Mucosa of stomach (tissue), 1 donor: ENCODE results near the gene CTPS2.
"Not testable (repeated sequence)": the region's sequence is repeated elsewhere in the genome, so short reads cannot be mapped to it uniquely, and the experiment has no call there.

Experiments
- H3K27me3 ChIP-seq: one replicate; pipeline ENCODE4 v1.7.0; 2013; ENCODE audit warnings: mild to moderate bottlenecking, low read length; ENCODE audit not compliant: control insufficient read depth, insufficient read depth
- H3K36me3 ChIP-seq: one replicate; pipeline ENCODE4 v1.7.0; 2013; ENCODE audit warnings: low read length; ENCODE audit not compliant: control insufficient read depth, insufficient read depth
- H3K4me1 ChIP-seq: one replicate; pipeline ENCODE4 v1.7.0; 2013; ENCODE audit warnings: mild to moderate bottlenecking, low read length; ENCODE audit not compliant: control insufficient read depth, insufficient read depth
- H3K4me3 ChIP-seq: one replicate; pipeline ENCODE4 v1.7.0; 2013; ENCODE audit warnings: low read length
- H3K9ac ChIP-seq: one replicate; pipeline ENCODE4 v1.7.0; 2013; ENCODE audit warnings: mild to moderate bottlenecking, low read length, moderate library complexity
- H3K9me3 ChIP-seq: one replicate; pipeline ENCODE4 v1.7.0; 2013; ENCODE audit warnings: mild to moderate bottlenecking, low read length, moderate library complexity; ENCODE audit not compliant: control insufficient read depth
- donor health status: Pancreatic carcinoma.

The CTPS2 gene, protein sequence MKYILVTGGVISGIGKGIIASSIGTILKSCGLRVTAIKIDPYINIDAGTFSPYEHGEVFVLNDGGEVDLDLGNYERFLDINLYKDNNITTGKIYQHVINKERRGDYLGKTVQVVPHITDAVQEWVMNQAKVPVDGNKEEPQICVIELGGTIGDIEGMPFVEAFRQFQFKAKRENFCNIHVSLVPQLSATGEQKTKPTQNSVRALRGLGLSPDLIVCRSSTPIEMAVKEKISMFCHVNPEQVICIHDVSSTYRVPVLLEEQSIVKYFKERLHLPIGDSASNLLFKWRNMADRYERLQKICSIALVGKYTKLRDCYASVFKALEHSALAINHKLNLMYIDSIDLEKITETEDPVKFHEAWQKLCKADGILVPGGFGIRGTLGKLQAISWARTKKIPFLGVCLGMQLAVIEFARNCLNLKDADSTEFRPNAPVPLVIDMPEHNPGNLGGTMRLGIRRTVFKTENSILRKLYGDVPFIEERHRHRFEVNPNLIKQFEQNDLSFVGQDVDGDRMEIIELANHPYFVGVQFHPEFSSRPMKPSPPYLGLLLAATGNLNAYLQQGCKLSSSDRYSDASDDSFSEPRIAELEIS

DNA sequence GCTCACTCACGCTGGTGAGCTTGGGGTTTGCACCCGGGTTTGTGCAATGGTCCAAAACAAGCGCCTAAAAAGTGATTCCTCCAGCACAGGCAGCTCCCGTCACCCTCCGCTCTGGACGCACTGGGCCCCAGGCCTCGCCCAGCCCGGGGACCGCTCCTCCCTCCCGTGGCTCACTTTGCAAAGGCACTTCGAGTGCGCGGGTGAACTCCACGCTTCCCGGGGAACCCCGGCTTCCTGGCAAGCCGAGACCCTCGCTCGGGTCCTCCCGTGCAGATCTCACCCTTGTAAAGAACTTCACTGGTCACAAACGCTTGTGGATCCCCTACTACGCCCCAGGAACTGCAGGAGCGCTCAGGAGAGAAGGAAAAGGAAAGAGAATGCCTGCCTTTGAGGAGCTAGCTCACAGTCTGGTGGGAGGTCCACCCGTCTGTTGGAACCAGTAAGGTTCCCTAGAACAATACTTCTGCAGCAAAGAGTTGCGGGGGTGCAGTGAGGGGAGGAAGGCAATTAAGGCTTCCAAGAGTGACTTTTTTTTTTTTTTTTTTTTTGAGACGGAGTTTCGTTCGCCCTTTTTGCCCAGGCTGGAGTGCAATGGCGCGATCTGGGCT, at the start of gene CTPS2:
Gene CTPS2 (minus strand): TSS at position 122 of the 608 bp plus-strand sequence. CDS start 9,767 bp downstream, outside the sequence.
- no peaks in the 10 kb centered on the region for H3K9me3 ChIP-seq
- H3K4me1 ChIP-seq, result no peaks in the 10 kb centered on the region
- peak within 1 kb of the TSS; percentile 77 for H3K4me3 ChIP-seq
- H3K36me3 ChIP-seq, result no peaks in the 10 kb centered on the region
- no peaks in the 10 kb centered on the region for H3K27me3 ChIP-seq
- peak within 1 kb of the TSS; percentile 76 for H3K9ac ChIP-seq

DNA sequence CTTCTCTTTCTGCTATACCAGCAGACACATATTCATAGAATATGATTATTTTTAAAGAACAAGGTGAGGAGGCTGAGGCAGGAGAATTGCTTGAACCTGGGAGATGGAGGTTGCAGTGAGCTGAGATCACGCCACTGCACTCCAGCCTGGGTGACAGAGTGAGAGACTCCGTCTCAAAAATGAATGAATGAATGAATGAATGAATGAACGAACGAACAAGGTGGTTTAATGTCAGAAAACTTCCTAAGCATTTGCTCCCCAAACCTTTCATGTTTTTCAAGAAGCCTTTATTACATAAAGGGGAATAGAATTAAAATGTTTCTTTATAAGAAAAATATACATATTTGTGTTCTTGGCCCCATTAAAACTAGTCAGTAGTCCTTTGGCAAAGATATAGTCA, 49.0 kb upstream of the CTPS2 start:
- not testable (repeated sequence) for H3K9me3 ChIP-seq, H3K27me3 ChIP-seq, H3K4me1 ChIP-seq, H3K4me3 ChIP-seq, H3K9ac ChIP-seq, H3K36me3 ChIP-seq

DNA sequence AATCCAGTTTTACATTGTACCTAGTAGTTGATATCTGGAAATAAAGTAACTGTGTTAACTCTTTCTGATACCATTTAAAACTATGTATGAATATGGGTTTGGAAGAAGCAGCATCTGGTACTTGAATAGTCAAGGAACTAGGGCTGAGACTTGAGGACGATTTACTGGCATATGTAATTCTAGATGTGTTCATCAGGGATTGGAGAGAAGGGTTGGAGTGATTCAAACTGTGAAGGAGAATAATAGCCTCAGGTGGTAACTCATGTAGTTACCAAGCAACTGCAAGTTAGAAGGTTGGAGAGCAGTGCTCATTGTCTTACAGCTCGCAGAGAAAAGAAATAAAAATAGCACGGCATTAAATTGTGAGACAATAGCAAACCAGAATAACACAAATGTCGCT, 44.3 kb upstream of the CTPS2 start:
- Histone ChIP-seq H3K4me3 (no peak overlapping the region), H3K9ac (no peak overlapping the region), H3K9me3 (no peaks in the 10 kb centered on the region), H3K27me3 (no peaks in the 10 kb centered on the region), H3K36me3 (no peaks in the 10 kb centered on the region), H3K4me1 (no peaks in the 10 kb centered on the region)

DNA sequence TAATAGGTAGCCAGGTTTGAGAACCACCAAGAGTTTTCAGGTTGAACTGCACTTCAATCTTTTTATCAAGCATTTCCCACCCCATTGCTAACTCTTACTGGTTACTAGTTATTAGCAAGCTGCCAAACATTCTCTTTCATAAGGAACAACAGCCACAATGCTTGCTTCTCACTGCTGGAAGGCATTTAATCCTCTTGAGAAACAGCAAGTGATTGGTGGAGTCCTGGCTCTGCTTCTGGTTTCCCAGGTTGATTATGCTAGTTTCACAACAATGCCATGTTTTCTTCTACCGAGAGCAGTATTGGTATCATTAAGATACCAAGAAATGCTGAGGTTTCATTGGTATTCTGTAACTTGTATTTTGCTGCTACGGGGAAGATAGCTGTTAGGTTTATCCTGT, 41.5 kb upstream of the CTPS2 start:
- H3K4me1 ChIP-seq, result no peaks in the 10 kb centered on the region
- no peaks in the 10 kb centered on the region for H3K9me3 ChIP-seq
- H3K36me3 ChIP-seq, result no peaks in the 10 kb centered on the region
- no peak overlapping the region for H3K9ac ChIP-seq
- H3K27me3 ChIP-seq, result no peaks in the 10 kb centered on the region
- no peak overlapping the region for H3K4me3 ChIP-seq

DNA sequence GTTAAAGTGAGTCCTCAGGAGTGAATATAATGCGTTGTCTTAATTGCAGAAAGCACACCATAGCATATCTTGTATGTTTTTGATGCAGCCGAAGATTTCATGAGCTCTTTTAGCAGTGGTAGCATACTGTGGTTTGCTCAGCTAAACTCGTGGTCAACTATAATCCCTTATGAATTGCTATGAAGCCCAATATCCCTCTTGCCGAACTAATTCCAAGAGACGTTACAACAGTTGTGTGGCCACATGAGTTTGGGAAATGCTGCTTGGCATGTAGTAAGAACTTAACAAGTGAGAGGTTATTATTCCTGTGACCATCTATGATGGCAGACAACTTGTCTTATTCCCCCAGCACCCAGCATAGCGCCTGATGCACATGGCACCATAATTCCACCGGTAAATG, 37.7 kb upstream of the CTPS2 start:
- no peaks in the 10 kb centered on the region for H3K27me3 ChIP-seq
- H3K36me3 ChIP-seq, result no peaks in the 10 kb centered on the region
- no peak overlapping the region for H3K4me3 ChIP-seq
- H3K4me1 ChIP-seq, result no peaks in the 10 kb centered on the region
- H3K9me3 ChIP-seq, result no peaks in the 10 kb centered on the region
- no peak overlapping the region for H3K9ac ChIP-seq

DNA sequence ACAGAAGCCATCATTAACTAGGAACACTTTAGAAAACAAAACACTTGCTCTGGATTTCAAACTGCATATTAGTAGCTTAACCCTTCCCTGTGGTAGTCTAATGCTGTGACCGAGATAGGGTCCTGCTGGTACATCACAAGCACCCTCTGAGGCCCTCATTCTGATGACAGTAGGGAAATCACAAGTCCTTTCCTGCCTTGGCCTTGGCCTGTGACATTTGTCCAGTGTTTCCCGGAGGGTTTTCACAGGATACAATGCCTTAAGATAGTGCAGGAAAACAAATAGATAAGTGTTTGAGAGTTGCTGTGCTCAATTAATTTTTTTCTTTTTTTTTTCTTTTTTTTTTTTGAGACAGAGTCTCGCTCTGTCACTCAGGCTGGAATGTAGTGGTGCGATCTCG, 36.0 kb upstream of the CTPS2 start:
- Histone ChIP-seq H3K27me3 (no peaks in the 10 kb centered on the region), H3K9ac (no peak overlapping the region), H3K36me3 (no peaks in the 10 kb centered on the region), H3K4me1 (no peaks in the 10 kb centered on the region), H3K9me3 (no peaks in the 10 kb centered on the region), H3K4me3 (no peak overlapping the region)

DNA sequence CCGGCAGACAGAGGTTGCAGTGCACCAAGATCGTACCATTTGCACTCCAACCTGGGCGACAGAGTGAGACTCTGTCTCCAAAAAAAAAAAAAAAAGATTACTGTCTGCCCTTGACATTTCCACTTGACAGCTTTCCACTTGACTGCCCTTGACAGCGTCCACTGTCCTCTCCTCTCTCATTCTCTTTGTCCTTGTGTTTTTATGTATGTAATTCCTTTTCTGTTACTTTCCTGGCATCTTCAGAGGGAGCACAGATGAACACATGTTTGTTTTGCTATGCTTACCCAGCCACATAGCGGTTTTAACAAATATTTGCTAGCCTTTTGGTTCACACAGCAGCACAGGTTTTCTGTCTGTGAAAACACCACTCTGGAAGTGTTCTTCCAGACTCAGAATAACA, 33.2 kb upstream of the CTPS2 start:
- Histone ChIP-seq H3K4me3 (no peak overlapping the region), H3K27me3 (no peaks in the 10 kb centered on the region), H3K4me1 (no peaks in the 10 kb centered on the region), H3K36me3 (no peaks in the 10 kb centered on the region), H3K9ac (no peak overlapping the region), H3K9me3 (no peaks in the 10 kb centered on the region)

DNA sequence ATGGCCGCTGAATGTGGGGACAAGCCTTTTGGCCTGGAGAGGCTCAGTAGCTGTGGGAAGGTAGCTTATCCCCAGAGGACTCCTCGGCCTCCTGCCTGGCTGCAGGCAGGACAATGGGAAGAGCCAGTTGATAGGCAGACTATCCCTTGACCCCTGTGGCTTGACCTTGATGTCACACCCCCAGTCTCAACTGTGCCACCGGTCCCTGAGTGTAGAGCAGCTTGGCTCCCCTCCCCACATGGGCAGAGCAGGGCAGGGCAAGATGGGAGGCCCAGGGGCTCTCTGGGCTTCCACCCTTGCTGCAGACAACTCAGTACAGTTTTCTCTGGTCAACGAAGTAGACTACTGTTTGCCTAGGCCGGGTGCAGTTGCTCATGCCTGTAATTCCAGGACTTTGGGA, 32.6 kb upstream of the CTPS2 start:
- Histone ChIP-seq H3K36me3 (no peaks in the 10 kb centered on the region), H3K9me3 (no peaks in the 10 kb centered on the region), H3K9ac (no peak overlapping the region), H3K27me3 (no peaks in the 10 kb centered on the region), H3K4me3 (no peak overlapping the region), H3K4me1 (no peaks in the 10 kb centered on the region)

DNA sequence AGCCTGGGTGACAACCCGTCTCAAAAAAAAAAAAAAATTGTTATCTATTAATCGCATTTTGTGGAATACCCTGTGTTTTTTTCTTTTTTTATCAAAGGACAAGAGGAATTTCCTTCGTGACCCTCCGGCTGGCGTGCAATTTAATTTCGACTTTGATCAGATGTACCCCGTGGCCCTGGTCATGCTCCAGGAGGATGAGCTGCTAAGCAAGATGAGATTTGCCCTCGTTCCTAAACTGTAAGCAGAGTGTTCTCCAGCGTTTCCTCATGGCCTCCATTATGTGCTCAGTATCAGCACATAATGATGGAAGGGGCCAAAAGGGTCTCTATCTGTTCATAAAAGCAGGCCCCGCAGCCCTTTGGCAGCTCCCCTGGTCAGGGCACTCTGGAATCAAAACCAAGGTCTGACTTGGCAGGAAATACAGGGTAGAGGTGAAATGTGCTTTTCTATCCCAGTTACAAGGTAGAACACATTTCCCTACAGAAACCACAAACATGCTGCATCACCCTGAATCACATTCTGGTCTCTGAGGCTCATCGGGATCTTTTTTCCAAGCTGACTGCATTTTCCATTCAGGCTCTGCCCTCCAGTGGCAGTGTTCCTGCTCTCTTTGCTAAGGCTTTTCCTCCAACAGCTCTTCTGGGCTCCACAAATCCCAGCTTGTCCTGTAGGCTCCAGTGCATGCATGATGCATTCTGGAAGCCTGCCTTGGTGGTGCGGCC, 31.3 kb upstream of the CTPS2 start:
- no peaks in the 10 kb centered on the region for H3K36me3 ChIP-seq
- H3K27me3 ChIP-seq, result no peaks in the 10 kb centered on the region
- H3K9me3 ChIP-seq, result no peaks in the 10 kb centered on the region
- H3K4me1 ChIP-seq, result no peaks in the 10 kb centered on the region
- no peak overlapping the region for H3K9ac ChIP-seq
- no peak overlapping the region for H3K4me3 ChIP-seq

DNA sequence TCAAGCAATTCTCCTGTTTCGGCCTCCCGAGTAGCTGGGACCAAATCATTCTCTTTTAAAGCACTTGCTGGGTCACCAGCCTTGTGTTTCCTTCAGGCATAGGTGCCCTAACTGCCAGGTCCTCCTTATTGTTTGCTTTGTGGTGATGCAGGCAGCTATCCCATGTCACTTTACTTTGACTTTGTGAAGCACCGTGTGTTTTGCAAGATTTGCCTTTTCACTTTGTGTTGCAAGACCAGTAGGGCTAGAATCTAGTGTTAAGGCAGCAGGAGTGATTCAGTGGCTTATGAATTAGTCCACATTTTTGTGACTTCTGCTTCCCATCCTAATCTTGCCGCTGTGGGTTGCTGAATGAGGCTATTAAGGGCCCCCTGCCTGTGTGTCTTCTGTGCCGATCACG, 27.1 kb upstream of the CTPS2 start:
- no peaks in the 10 kb centered on the region for H3K36me3 ChIP-seq
- no peaks in the 10 kb centered on the region for H3K27me3 ChIP-seq
- no peak overlapping the region for H3K4me3 ChIP-seq
- no peaks in the 10 kb centered on the region for H3K4me1 ChIP-seq
- no peak overlapping the region for H3K9ac ChIP-seq
- H3K9me3 ChIP-seq, result no peaks in the 10 kb centered on the region

DNA sequence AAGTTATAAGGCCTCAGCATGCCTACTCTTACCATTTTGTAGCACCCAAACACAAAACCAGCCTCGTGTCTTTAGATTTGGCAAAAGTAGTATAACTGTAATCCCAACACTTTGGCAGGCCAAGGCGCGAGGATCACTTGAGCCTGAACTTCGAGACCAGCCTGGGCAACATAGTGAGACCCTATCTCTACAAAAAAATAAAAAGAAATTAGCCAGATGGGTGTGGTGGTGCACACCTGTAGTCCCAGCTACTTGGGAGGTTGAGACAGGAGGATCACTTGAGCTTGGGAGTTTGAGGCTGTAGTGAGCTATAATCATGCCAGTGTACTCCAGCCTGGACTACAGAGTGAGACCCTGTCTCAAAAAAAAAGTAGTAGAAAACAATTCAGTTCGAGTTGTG, 24.6 kb upstream of the CTPS2 start:
- Histone ChIP-seq H3K36me3 (no peaks in the 10 kb centered on the region), H3K27me3 (no peaks in the 10 kb centered on the region)

DNA sequence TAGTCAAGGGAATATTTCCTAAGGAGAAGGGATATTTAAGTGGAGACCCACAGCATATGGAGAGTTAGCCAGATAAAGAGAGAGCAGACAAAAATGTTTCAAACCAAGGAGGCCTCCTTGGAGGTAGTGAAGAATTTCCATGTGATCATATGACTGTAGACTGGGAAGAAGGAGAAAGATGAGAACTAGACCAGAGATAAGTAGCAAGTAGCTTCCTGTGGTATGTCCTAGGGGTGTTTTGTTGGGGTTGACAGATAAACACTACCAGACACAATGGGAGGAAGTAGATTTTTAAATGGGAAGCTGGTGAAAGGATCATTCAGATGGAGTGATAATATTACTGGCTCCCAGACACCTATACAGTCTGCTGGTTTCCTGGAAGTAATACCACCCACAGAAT, 20.5 kb upstream of the CTPS2 start:
- no peaks in the 10 kb centered on the region for H3K27me3 ChIP-seq
- H3K9me3 ChIP-seq, result no peaks in the 10 kb centered on the region
- H3K4me3 ChIP-seq, result no peak overlapping the region
- H3K4me1 ChIP-seq, result no peaks in the 10 kb centered on the region
- H3K36me3 ChIP-seq, result no peaks in the 10 kb centered on the region
- no peak overlapping the region for H3K9ac ChIP-seq

More for the DNA sequence above, 24.6 kb upstream of the CTPS2 start:
- Histone ChIP-seq H3K9ac (no peak overlapping the region), H3K4me1 (no peaks in the 10 kb centered on the region), H3K9me3 (no peaks in the 10 kb centered on the region), H3K4me3 (no peak overlapping the region)
